Hepatocyte (in vitro differentiated cells): ENCODE data around the gene NMNAT2. TPM values are rescaled to one million over a fixed set of nuclear protein-coding genes. Genes with fewer than 3 reads are reported as not detected.

Experiments used
- DNase-seq: peaks from one replicate; pipeline ENCODE4 v3.0.0-alpha.2; 2016; ENCODE audit warnings: low spot score
- H2AFZ ChIP-seq: fragments of 200-600 bp; sonication (generic); 2 replicates; pipeline ENCODE4 v1.6.0; 2016; ENCODE audit warnings: antibody characterized with exemption, mild to moderate bottlenecking
- H3K27ac ChIP-seq: fragments of 200-600 bp; sonication (generic); 2 replicates; pipeline ENCODE4 v1.5.1; 2016; ENCODE audit warnings: mild to moderate bottlenecking
- H3K27me3 ChIP-seq: fragments of 200-600 bp; sonication (generic); 2 replicates; pipeline ENCODE4 v1.6.1; 2016
- H3K36me3 ChIP-seq: fragments of 200-600 bp; sonication (generic); replicated peaks from 2 replicates; pipeline ENCODE4 v1.5.1; 2016; ENCODE audit warnings: low read depth; ENCODE audit not compliant: insufficient read depth
- H3K4me1 ChIP-seq: fragments of 200-600 bp; sonication (generic); 2 replicates; pipeline ENCODE4 v1.5.1; 2016; ENCODE audit warnings: mild to moderate bottlenecking, moderate library complexity; ENCODE audit not compliant: insufficient read depth
- H3K4me2 ChIP-seq: fragments of 200-600 bp; sonication (generic); 2 replicates; pipeline ENCODE4 v1.6.0; 2016
- H3K4me3 ChIP-seq: fragments of 200-600 bp; sonication (generic); 2 replicates; pipeline ENCODE4 v1.5.1; 2016; ENCODE audit warnings: mild to moderate bottlenecking
- H3K79me2 ChIP-seq: fragments of 200-600 bp; sonication (generic); 2 replicates; pipeline ENCODE4 v1.6.0; 2017; ENCODE audit warnings: mild to moderate bottlenecking
- H3K9me2 ChIP-seq: fragments of 200-600 bp; sonication (generic); replicated peaks from 2 replicates; pipeline ENCODE4 v1.6.0; 2017; ENCODE audit warnings: mild to moderate bottlenecking; ENCODE audit not compliant: insufficient read depth
- H3K9me3 ChIP-seq: fragments of 200-600 bp; sonication (generic); 2 replicates; pipeline ENCODE4 v1.5.1; 2016; ENCODE audit warnings: low read depth, mild to moderate bottlenecking
- H4K20me1 ChIP-seq: fragments of 200-600 bp; sonication (generic); 2 replicates; pipeline ENCODE4 v1.6.0; 2016; ENCODE audit warnings: mild to moderate bottlenecking; ENCODE audit not compliant: insufficient read depth, poor library complexity, severe bottlenecking
- CTCF ChIP-seq: fragments of 200-600 bp; sonication (generic); IDR thresholded peaks from 2 replicates; pipeline ENCODE4 v1.5.1; 2016; ENCODE audit warnings: antibody characterized with exemption, mild to moderate bottlenecking; ENCODE audit not compliant: poor library complexity
- EZH2 ChIP-seq: fragments of 200-600 bp; sonication (generic); IDR thresholded peaks from 2 replicates; pipeline ENCODE4 v1.6.1; 2016; ENCODE audit warnings: antibody characterized with exemption, mild to moderate bottlenecking, borderline replicate concordance
- EZH2phosphoT487 ChIP-seq: fragments of 200-600 bp; sonication (generic); IDR thresholded peaks from one replicate; pipeline ENCODE4 v1.6.1; 2018; ENCODE audit warnings: antibody characterized with exemption, mild to moderate bottlenecking, low read depth, moderate library complexity; ENCODE audit not compliant: unreplicated experiment, severe bottlenecking
- WGBS: methylation state at CpG from one replicate; pipeline ENCODE4 v1.1.6; 2016; ENCODE audit warnings: low lambda C conversion rate; ENCODE audit errors: missing lambda C conversion rate; 5-methylcytosine and 5-hydroxymethylcytosine counted together
- polyA plus RNA-seq: library from polyadenylated mRNA; unstranded; fragments of >200 nt; fragmentation: Nextera tagmentation; extraction: Ambion mirVana; gene quantifications from 2 replicates; pipeline ENCODE4 v1.2.1, GENCODE V29; 2016
- total RNA-seq: library from RNA; depleted of rRNA; stranded (reverse); fragments of >200 nt; gene quantifications from 2 replicates; pipeline ENCODE4 v1.2.3, GENCODE V29; 2014

NMNAT2 gene
- total and polyA plus RNA-seq, 2 experiments from 2014 or later: 0.66 to 1.00 TPM

GRCh38 chr1:183226963-183227362, 191.2 kb downstream of the NMNAT2 start:
- Histone ChIP-seq H3K36me3 (no peaks in the 10 kb centered on the region), H3K79me2 (no peaks in the 10 kb centered on the region), H2AFZ (no peak overlapping the region), H3K4me3 (no peak overlapping the region), H4K20me1 (no peaks in the 10 kb centered on the region), H3K4me2 (no peak overlapping the region), H3K4me1 (peaks cover 3% of the 10 kb centered on the region), H3K9me3 (no peaks in the 10 kb centered on the region), H3K27ac (no peak overlapping the region), H3K27me3 (no peaks in the 10 kb centered on the region), H3K9me2 (no peaks in the 10 kb centered on the region)
- no peak for TF ChIP-seq EZH2phosphoT487
- TF ChIP-seq EZH2: no peak
- TF ChIP-seq CTCF: no peak
- no peak for DNase-seq
- WGBS: 80% methylated on average over 4 of the region's 4 CpGs

- Histone ChIP-seq H3K79me2 (no peaks in the 10 kb centered on the region), H3K9me3 (no peaks in the 10 kb centered on the region), H2AFZ (no peak overlapping the region), H3K27me3 (no peaks in the 10 kb centered on the region), H3K4me1 (peaks cover 3% of the 10 kb centered on the region), H3K9me2 (no peaks in the 10 kb centered on the region), H3K27ac (no peak overlapping the region), H3K4me2 (no peak overlapping the region), H3K4me3 (no peak overlapping the region), H4K20me1 (no peaks in the 10 kb centered on the region), H3K36me3 (no peaks in the 10 kb centered on the region)
- TF ChIP-seq EZH2phosphoT487 (no peak), EZH2 (no peak), CTCF (no peak)
- DNase-seq: no peak
- WGBS: 89% methylated on average over 4 of the region's 4 CpGs
These were observed 191.8 kb downstream of the NMNAT2 start for GRCh38 chr1:183226361-183226760.

- Histone ChIP-seq H3K9me3 (no peaks in the 10 kb centered on the region), H3K4me1 (peaks cover 2% of the 10 kb centered on the region), H4K20me1 (no peaks in the 10 kb centered on the region), H3K9me2 (no peaks in the 10 kb centered on the region), H3K79me2 (no peaks in the 10 kb centered on the region), H3K4me3 (no peak overlapping the region), H3K27me3 (no peaks in the 10 kb centered on the region), H3K36me3 (no peaks in the 10 kb centered on the region), H2AFZ (no peak overlapping the region), H3K4me2 (no peak overlapping the region), H3K27ac (no peak overlapping the region)
- 93% methylated on average over 3 of the region's 3 CpGs for WGBS
- TF ChIP-seq EZH2 (no peak), CTCF (no peak), EZH2phosphoT487 (no peak)
- DNase-seq: no peak
These were observed 194.7 kb downstream of the NMNAT2 start for GRCh38 chr1:183223467-183223866.

GRCh38 chr1:183222909-183223308, 195.3 kb downstream of the NMNAT2 start:
- Histone ChIP-seq H4K20me1 (no peaks in the 10 kb centered on the region), H3K27me3 (no peaks in the 10 kb centered on the region), H3K9me3 (no peaks in the 10 kb centered on the region), H3K9me2 (no peaks in the 10 kb centered on the region), H3K4me1 (no peaks in the 10 kb centered on the region), H2AFZ (no peak overlapping the region), H3K4me2 (no peak overlapping the region), H3K79me2 (no peaks in the 10 kb centered on the region), H3K36me3 (no peaks in the 10 kb centered on the region), H3K4me3 (no peak overlapping the region), H3K27ac (no peak overlapping the region)
- no peak for TF ChIP-seq EZH2
- no peak for TF ChIP-seq CTCF
- no peak for TF ChIP-seq EZH2phosphoT487
- 95% methylated on average over 3 of the region's 3 CpGs for WGBS
- DNase-seq: no peak
